Adrenal gland (tissue), 12 donors: Measurements from ENCODE around the gene DOCK1. TPM values are rescaled to one million over a fixed set of nuclear protein-coding genes. Genes with fewer than 3 reads are reported as not detected.
A peak's percentile ranks its signal among the peaks of the same experiment; 100 is the strongest.

ENCODE experiments used
- DNase-seq, 7 donors: peaks; one replicate each; pipeline ENCODE4 v3.0.0-alpha.2; 2019 to 2020
- H3K27ac ChIP-seq, 5 donors: fragments of 200-600 bp; sonication (generic) in 4 of 5; 1 replicate in 3 of 5; 2 replicates in 2 of 5; pipeline versions ENCODE4 v1.5.1 to v1.8.0; 2016 to 2020; ENCODE audit warnings: mild to moderate bottlenecking in 1 of 5
- H3K27me3 ChIP-seq: fragments of 200-600 bp; 2 replicates; pipeline ENCODE4 v1.8.0; 2021
- H3K36me3 ChIP-seq, 2 donors: fragments of 200-600 bp; replicated peaks in 1 of 2; 1 replicate in 1 of 2; 2 replicates in 1 of 2; pipeline versions ENCODE4 v1.5.1 to v1.8.0; 2018 to 2022
- H3K4me1 ChIP-seq, 2 donors: fragments of 200-600 bp; replicated peaks in 1 of 2; 1 replicate in 1 of 2; 2 replicates in 1 of 2; pipeline versions ENCODE4 v1.5.1 to v1.8.0; 2018 to 2021
- H3K4me3 ChIP-seq, 4 donors: fragments of 200-600 bp; sonication (generic) in 3 of 4; one replicate each; pipeline ENCODE4 v1.5.1; 2016 to 2018
- H3K9me3 ChIP-seq, 3 donors: fragments of 200-600 bp; sonication (generic) in 1 of 3; replicated peaks in 1 of 3; 1 replicate in 2 of 3; 2 replicates in 1 of 3; pipeline versions ENCODE4 v1.5.1 to v1.8.0; 2016 to 2021
- CTCF ChIP-seq, 6 experiments: fragments of 450-650 bp in 4 of 6; fragments of 200-600 bp in 2 of 6; sonication (generic) in 1 of 6; IDR thresholded peaks; 1 replicate in 5 of 6; 2 replicates in 1 of 6; pipeline versions ENCODE4 v1.5.1 to v1.8.0; 2016 to 2021; ENCODE audit warnings: antibody characterized with exemption in 6 of 6, mild to moderate bottlenecking in 2 of 6, moderate library complexity in 1 of 6
- POLR2A ChIP-seq, 2 donors: fragments of 450-650 bp; IDR thresholded peaks; one replicate each; pipeline ENCODE4 v1.6.1; 2017; ENCODE audit warnings: antibody characterized with exemption in 2 of 2, mild to moderate bottlenecking in 2 of 2, moderate library complexity in 1 of 2
- WGBS, 4 donors: extraction: QIAGEN DNeasy Blood & Tissue Kit in 2 of 4; methylation state at CpG; one replicate each; pipeline versions ENCODE4 v1.1.5 to v1.1.7; 2013 to 2017; 5-methylcytosine and 5-hydroxymethylcytosine counted together
- intact Hi-C, 2 donors: fragments of 100-400 bp; cut with DNase I; formaldehyde crosslinking; loops; one replicate each; pipeline versions ENCODE4 v1.14.1 to v1.15.0; 2022 to 2023
- polyA plus RNA-seq, 3 donors: library from polyadenylated mRNA; stranded (reverse); fragments of 200-250 nt in 2 of 3; fragments of 350-450 nt in 1 of 3; fragmentation: Illumina TruSeq in 1 of 3; extraction: RNeasy Lipid Tissue Mini Kit (QIAGEN cat#74804) in 1 of 3; gene quantifications; one replicate each; pipeline ENCODE4 v1.2.3, GENCODE V29; 2013 to 2014
- total RNA-seq, 9 donors: library from RNA; depleted of rRNA in 4 of 9; stranded (reverse); fragments of >200 nt in 4 of 9; fragments of 120-200 nt in 1 of 9; fragmentation: NEBNext Ultra II Directional in 1 of 9; extraction: Animal tissue kit (Norgen Biotek cat#: 25700) in 1 of 9; gene quantifications; one replicate each; pipeline versions ENCODE4 v1.1.0 to v1.2.4, GENCODE V29; 2013 to 2023
- donor health status: healthy with polysubstance abuse.
- donor health status: Bipolar disorder and iron deficiency.
- donor health status: DM: yes; HTN: yes; CAD: no.
- donor health status: DM: no; HTN: no; CAD: no.
- donor health status: DM: no; HTN: no; CAD: no.
- donor health status: DM: yes; HTN: yes; CAD: no.

DOCK1 gene
- total and polyA plus RNA-seq, 12 donors = 8.1 to 30.4 (median 21.6) TPM

- intact Hi-C loops = no loop called here
- no peaks in the 10 kb centered on the region for H3K27me3 ChIP-seq
- TF ChIP-seq POLR2A (IDR thresholded peaks at IDR 0.05) = no peak
- H3K9me3 ChIP-seq = no peaks in the 10 kb centered on the region
- peaks cover 0 to 16% of the 10 kb centered on the region in 2 donors for H3K36me3 ChIP-seq
- H3K27ac ChIP-seq = no peak overlapping the region
- H3K4me3 ChIP-seq = no peak overlapping the region
- no peak for DNase-seq
- 74 to 84% (median 78%) methylated on average over 4 of the region's 4 CpGs for WGBS, 4 donors
- H3K4me1 ChIP-seq = no peaks in the 10 kb centered on the region
These were observed 135.5 kb downstream of the DOCK1 start for GRCh38 chr10:127040756-127041155.

DNA sequence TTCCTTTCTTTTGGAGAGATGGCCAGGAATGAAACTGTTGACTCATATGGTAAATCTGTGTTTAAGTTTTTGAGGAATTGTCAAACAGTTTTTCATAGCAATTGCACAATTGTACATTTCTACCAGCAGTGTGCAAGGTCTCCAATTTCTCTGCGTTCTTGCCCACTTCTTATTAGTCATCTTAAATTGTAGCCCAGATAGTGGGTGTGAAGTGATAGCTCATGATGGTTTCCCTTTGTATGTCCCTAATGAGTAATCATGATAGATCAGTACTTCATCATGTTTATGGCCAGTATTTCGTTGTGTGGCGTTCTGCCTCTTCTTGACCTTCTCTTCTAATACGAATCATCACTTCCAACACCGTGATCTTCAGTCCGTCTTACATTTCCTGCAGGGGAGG is 136.3 kb downstream of the DOCK1 start:
- no peaks in the 10 kb centered on the region for H3K4me1 ChIP-seq
- TF ChIP-seq POLR2A (IDR thresholded peaks at IDR 0.05) = no peak
- no peak for TF ChIP-seq CTCF (IDR thresholded peaks at IDR 0.05)
- intact Hi-C loops = no loop called here
- no peaks in the 10 kb centered on the region for H3K27me3 ChIP-seq
- no peaks in the 10 kb centered on the region for H3K9me3 ChIP-seq
- no peak overlapping the region for H3K4me3 ChIP-seq
- H3K27ac ChIP-seq = no peak overlapping the region
- DNase-seq = peak in 3 of 7 donors; percentile 13 to 20 (median 17)
- H3K36me3 ChIP-seq = peaks cover 0 to 16% of the 10 kb centered on the region in 2 donors
- 38 to 46% (median 39%) methylated on average over 6 of the region's 6 CpGs for WGBS, 4 donors

GRCh38 chr10:127043301-127043700 is 138.1 kb downstream of the DOCK1 start:
- Histone ChIP-seq H3K4me1 (no peaks in the 10 kb centered on the region), H3K27me3 (no peaks in the 10 kb centered on the region), H3K27ac (no peak overlapping the region), H3K9me3 (no peaks in the 10 kb centered on the region), H3K4me3 (no peak overlapping the region), H3K36me3 (peaks cover 0 to 10% of the 10 kb centered on the region in 2 donors)
- WGBS, 4 donors = 94 to 96% (median 95%) methylated on average over 9 of the region's 9 CpGs
- TF ChIP-seq CTCF (IDR thresholded peaks at IDR 0.05) = no peak
- no peak for TF ChIP-seq POLR2A (IDR thresholded peaks at IDR 0.05)
- intact Hi-C loops = no loop called here
- DNase-seq = no peak

- H3K4me3 ChIP-seq = no peak overlapping the region
- H3K4me1 ChIP-seq = no peaks in the 10 kb centered on the region
- H3K27me3 ChIP-seq = no peaks in the 10 kb centered on the region
- TF ChIP-seq CTCF (IDR thresholded peaks at IDR 0.05) = no peak
- no peak for TF ChIP-seq POLR2A (IDR thresholded peaks at IDR 0.05)
- DNase-seq = no peak
- H3K27ac ChIP-seq = no peak overlapping the region
- no peaks in the 10 kb centered on the region for H3K9me3 ChIP-seq
- peaks cover 0 to 10% of the 10 kb centered on the region in 2 donors for H3K36me3 ChIP-seq
- intact Hi-C loops = no loop called here
- 83 to 93% (median 88%) methylated on average over 8 of the region's 8 CpGs for whole genome bisulfite sequencing, 4 donors
These were observed 139.0 kb downstream of the DOCK1 start for GRCh38 chr10:127044186-127044585.
